ENCODE data around the gene SEC63. TPM values are rescaled to one million over a fixed set of nuclear protein-coding genes. Genes with fewer than 3 reads are reported as not detected.

The SEC63 gene
- total RNA-seq, 4 donors from 2014 or later: 24.2 to 44.9 (median 37.2) TPM

DNA sequence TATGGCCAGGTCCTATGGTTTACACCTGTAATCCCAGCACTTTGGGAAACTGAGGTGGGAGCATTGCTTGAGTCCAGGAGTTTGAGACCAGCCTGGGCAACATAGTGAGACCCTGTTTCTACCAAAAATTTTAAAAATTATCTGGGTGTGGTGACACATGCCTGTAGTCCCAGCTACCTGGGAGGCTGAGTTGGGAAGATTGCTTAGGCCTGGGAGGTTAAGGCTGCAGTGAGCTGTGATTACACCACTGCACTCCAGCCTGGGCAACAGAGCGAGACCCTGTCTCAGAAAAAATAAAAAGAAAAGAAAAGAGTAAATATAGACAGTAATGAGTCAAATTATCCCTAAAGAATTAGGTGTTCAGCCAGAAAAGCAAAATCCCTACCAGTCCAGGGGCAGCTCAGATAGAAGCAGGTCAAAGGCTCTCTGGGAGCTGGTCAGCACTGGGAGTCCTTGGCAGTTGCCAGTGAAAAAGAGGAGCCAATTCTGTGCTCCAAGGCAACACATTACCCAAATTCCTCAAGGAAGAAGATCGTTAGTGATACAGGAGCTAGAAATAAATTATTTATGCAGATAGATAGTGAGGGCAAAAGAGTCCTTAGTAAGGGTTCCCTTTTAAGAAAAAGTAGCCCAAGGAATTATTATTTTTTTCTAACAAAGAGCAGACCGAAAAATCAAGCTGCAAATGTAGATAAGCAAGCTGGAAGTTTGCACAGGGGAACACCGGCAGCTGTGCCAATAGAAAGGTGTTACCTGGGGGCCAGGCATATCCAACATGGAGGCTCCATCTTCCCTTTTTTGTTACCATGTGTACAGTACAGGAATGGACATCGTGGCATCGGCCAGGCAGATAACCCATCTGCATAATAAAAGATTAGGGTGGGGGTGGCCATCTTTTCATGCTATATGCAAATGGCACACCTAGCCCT, 31.4 kb upstream of the SEC63 start:
- H3K9me3 ChIP-seq: no peaks in the 10 kb centered on the region
- H3K36me3 ChIP-seq: no peaks in the 10 kb centered on the region
- H3K27ac ChIP-seq (replicated peaks in 1 of 4): no peak overlapping the region
- no peaks in the 10 kb centered on the region for H3K4me1 ChIP-seq
- no peak for DNase-seq (ENCODE audit: extremely low spot score)
- TF ChIP-seq POLR2A (IDR thresholded peaks at IDR 0.05; ENCODE audit: low read depth) (no peak), POLR2AphosphoS5 (IDR thresholded peaks at IDR 0.05) (no peak), EP300 (IDR thresholded peaks at IDR 0.05) (no peak)
- TF ChIP-seq, protein P1, sequence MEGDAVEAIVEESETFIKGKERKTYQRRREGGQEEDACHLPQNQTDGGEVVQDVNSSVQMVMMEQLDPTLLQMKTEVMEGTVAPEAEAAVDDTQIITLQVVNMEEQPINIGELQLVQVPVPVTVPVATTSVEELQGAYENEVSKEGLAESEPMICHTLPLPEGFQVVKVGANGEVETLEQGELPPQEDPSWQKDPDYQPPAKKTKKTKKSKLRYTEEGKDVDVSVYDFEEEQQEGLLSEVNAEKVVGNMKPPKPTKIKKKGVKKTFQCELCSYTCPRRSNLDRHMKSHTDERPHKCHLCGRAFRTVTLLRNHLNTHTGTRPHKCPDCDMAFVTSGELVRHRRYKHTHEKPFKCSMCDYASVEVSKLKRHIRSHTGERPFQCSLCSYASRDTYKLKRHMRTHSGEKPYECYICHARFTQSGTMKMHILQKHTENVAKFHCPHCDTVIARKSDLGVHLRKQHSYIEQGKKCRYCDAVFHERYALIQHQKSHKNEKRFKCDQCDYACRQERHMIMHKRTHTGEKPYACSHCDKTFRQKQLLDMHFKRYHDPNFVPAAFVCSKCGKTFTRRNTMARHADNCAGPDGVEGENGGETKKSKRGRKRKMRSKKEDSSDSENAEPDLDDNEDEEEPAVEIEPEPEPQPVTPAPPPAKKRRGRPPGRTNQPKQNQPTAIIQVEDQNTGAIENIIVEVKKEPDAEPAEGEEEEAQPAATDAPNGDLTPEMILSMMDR (IDR thresholded peaks at IDR 0.05): no peak
- H3K4me3 ChIP-seq: no peak overlapping the region
- intact Hi-C loops (cut with DNase I): no loop called here
- 63% methylated on average over 6 of the region's 6 CpGs for WGBS
- H3K27me3 ChIP-seq: peaks cover 0 to 4% (median 0%) of the 10 kb centered on the region in 4 donors

DNA sequence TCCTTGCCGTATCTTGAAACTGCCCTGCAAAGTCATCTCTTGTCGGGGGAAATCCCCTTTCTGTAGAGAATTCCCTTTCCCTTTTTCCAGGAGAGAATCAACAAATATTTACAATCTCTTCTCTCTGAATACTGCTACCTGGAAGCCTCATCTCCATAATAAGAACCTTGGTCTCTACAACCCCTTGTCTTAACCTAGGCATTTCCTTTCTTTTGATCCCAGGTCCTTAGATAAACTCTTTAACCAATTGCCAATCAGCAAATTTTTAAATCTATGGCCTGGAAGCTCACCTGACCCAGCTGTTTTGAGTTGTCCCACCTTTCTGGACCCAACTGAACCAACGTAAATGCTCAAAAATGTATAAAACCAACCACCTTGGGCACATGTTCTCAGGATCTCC, 30.6 kb upstream of the SEC63 start:
- Histone ChIP-seq H3K27me3 (peaks cover 0 to 4% (median 0%) of the 10 kb centered on the region in 4 donors), H3K4me1 (no peaks in the 10 kb centered on the region), H3K36me3 (no peaks in the 10 kb centered on the region), H3K27ac (replicated peaks in 1 of 4) (no peak overlapping the region), H3K4me3 (no peak overlapping the region), H3K9me3 (no peaks in the 10 kb centered on the region)
- TF ChIP-seq POLR2AphosphoS5 (IDR thresholded peaks at IDR 0.05) (no peak), POLR2A (IDR thresholded peaks at IDR 0.05; ENCODE audit: low read depth) (no peak), EP300 (IDR thresholded peaks at IDR 0.05) (no peak)
- TF ChIP-seq, protein P1 (IDR thresholded peaks at IDR 0.05): no peak
- no peak for DNase-seq (ENCODE audit: extremely low spot score)
- intact Hi-C loops (cut with DNase I): no loop called here
- WGBS: 92% methylated on average over 3 of the region's 3 CpGs

DNA sequence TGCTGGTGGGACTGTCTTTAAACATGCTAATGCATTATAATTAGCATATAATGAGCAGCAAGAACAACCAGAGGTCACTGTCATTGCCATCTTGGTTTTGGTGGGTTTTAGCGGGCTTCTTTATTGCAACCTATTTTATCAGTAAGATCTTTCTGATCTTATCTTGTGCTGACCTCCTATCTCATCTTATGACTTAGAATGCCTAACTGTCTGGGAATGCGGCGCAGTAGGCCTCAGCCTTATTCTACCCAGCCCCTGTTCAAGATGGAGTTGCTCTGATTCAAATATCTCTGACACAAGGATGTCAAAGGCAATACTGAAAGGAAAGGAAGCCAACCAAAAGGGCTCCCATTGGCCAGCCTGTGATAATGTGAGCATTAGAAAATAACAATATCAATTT, 29.8 kb upstream of the SEC63 start:
- peaks cover 0 to 4% (median 0%) of the 10 kb centered on the region in 4 donors for H3K27me3 ChIP-seq
- H3K27ac ChIP-seq (replicated peaks in 1 of 4): no peak overlapping the region
- no peak overlapping the region for H3K4me3 ChIP-seq
- no peaks in the 10 kb centered on the region for H3K4me1 ChIP-seq
- DNase-seq (ENCODE audit: extremely low spot score): no peak
- H3K36me3 ChIP-seq: no peaks in the 10 kb centered on the region
- intact Hi-C loops (cut with DNase I): no loop called here
- no peak for TF ChIP-seq EP300 (IDR thresholded peaks at IDR 0.05)
- no peak for TF ChIP-seq POLR2AphosphoS5 (IDR thresholded peaks at IDR 0.05)
- TF ChIP-seq, protein P1 (IDR thresholded peaks at IDR 0.05): no peak
- TF ChIP-seq POLR2A (IDR thresholded peaks at IDR 0.05; ENCODE audit: low read depth): no peak
- 93% methylated on average over 3 of the region's 3 CpGs for WGBS
- no peaks in the 10 kb centered on the region for H3K9me3 ChIP-seq

DNA sequence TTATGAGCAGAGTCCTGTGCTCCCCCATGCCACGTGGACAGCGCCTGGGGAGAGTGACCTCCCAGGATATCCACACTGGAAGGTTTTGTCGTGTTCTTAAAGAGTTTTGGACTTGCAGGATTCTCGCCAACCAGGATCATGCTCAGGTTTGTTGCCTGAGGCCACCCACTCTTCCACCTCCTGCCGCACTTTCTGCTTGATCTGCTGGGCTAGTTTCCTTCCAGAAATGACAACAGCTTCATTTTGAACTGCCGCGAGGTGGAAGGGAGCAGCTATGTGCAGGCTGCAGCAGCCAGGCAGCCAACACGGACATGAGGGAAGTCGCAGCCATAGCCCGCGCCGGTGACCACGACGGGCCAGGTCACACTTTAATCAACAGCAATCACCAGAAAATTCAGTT, 27.7 kb upstream of the SEC63 start:
- Histone ChIP-seq H3K4me1 (no peaks in the 10 kb centered on the region), H3K9me3 (no peaks in the 10 kb centered on the region), H3K36me3 (no peaks in the 10 kb centered on the region), H3K27me3 (no peaks in the 10 kb centered on the region), H3K4me3 (no peak overlapping the region), H3K27ac (replicated peaks in 1 of 4) (no peak overlapping the region)
- DNase-seq (ENCODE audit: extremely low spot score): no peak
- intact Hi-C loops (cut with DNase I): no loop called here
- WGBS: 86% methylated on average over 14 of the region's 14 CpGs
- TF ChIP-seq POLR2AphosphoS5 (IDR thresholded peaks at IDR 0.05) (no peak), EP300 (IDR thresholded peaks at IDR 0.05) (no peak), POLR2A (IDR thresholded peaks at IDR 0.05; ENCODE audit: low read depth) (no peak)
- TF ChIP-seq, protein P1 (IDR thresholded peaks at IDR 0.05): no peak

All from esophagus muscularis mucosa (tissue), 4 donors.